ENCODE results near the gene TUB.

Gene TUB

GRCh38 chr11:8149726-8150125, 68.7 kb downstream of the TUB start:
- no peak for DNase-seq
- Histone ChIP-seq H3K27me3 (replicated peaks; ENCODE audit: insufficient read depth, low read length) (no peaks in the 10 kb centered on the region), H3K27ac (ENCODE audit: low read length) (no peak overlapping the region), H3K9me2 (replicated peaks; ENCODE audit: insufficient read depth, low read length) (no peaks in the 10 kb centered on the region), H3K4me3 (ENCODE audit: low read length) (no peak overlapping the region), H3K36me3 (replicated peaks; ENCODE audit: insufficient read depth, low read length) (no peaks in the 10 kb centered on the region), H3K9me3 (replicated peaks; ENCODE audit: insufficient read depth, low read length) (no peaks in the 10 kb centered on the region), H3K9ac (ENCODE audit: low read length) (no peak overlapping the region), H4K20me1 (ENCODE audit: insufficient read depth, low read length) (no peaks in the 10 kb centered on the region), H3K79me2 (ENCODE audit: low read length) (no peaks in the 10 kb centered on the region), H3K4me1 (ENCODE audit: low read length) (no peaks in the 10 kb centered on the region), H2AFZ (ENCODE audit: low read length) (no peak overlapping the region), H3F3A (ENCODE audit: insufficient read depth, low read length) (no peaks in the 10 kb centered on the region), H3K4me2 (ENCODE audit: low read depth, low read length) (no peak overlapping the region)
- TF ChIP-seq EZH2phosphoT487 (IDR thresholded peaks at IDR 0.05; ENCODE audit: low read length), result no peak
- TF ChIP-seq CTCF (IDR thresholded peaks at IDR 0.05; ENCODE audit: low read length), result no peak
- TF ChIP-seq EZH2 (optimal IDR thresholded peaks at IDR 0.05; ENCODE audit: low read depth, low read length), result no peak

All from MM.1S (cell line).